ENCODE data around the gene SLBP.

The SLBP gene

GRCh38 chr4:1737666-1738065 is 25.5 kb upstream of the SLBP start:
- Histone ChIP-seq H3K27me3 (replicated peaks in 2 of 5; ENCODE audit: control insufficient read depth in 4 of 5, insufficient read depth in 5 of 5, low read length in 4 of 5) (no peaks in the 10 kb centered on the region), H3K36me3 (ENCODE audit: control insufficient read depth in 4 of 4, insufficient read depth in 4 of 4, low read length in 3 of 4) (peaks cover 28 to 97% (median 84%) of the 10 kb centered on the region in 4 experiments), H3K4me1 (ENCODE audit: control extremely low read depth in 1 of 4, control insufficient read depth in 4 of 4, insufficient read depth in 4 of 4, low read length in 3 of 4) (no peaks in the 10 kb centered on the region), H3K9me3 (ENCODE audit: control extremely low read depth in 1 of 5, control insufficient read depth in 4 of 5, insufficient read depth in 2 of 5, low read depth in 1 of 5, low read length in 4 of 5) (peaks cover 0 to 26% (median 24%) of the 10 kb centered on the region in 5 experiments), H3K4me3 (ENCODE audit: control insufficient read depth in 1 of 7, extremely low read depth in 1 of 7, insufficient read depth in 4 of 7, low read depth in 2 of 7, low read length in 6 of 7) (no peak overlapping the region), H3K27ac (ENCODE audit: insufficient read depth in 1 of 2, low read depth in 1 of 2, low read length in 2 of 2, poor library complexity in 1 of 2, severe bottlenecking in 2 of 2) (no peak overlapping the region)
- ChIA-PET POLR2A (no interaction called here), CTCF (interaction anchor here (0.6 to 2.4 kb wide), 5 partner anchors 9 to 46 kb away, joined by 3 to 7 read pairs (median 5); no protein-coding TSS in a partner anchor)
- 98% methylated on average over 15 of the region's 15 CpGs for WGBS (ENCODE audit: insufficient coverage)
- no peak for DNase-seq

DNA sequence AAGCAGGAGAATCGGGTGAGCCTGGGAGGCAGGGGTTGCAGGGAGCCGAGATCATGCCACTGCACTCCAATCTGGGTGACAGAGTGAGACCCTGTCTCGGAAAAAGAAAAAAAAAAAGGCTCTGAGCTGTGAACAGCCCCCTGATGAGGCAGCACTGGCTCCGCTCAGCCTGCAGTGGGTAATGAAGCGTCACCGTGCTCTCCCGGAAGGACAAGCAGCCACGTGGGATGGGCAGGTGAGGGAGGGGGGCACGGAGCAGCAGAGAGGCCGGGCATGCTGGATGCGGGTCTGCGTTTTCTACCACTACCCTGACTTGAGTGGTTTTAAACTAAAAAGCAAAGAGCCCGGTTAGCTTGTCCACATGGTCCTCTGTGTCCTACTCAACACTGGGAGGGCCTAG is 24.7 kb upstream of the SLBP start:
- ChIA-PET CTCF (interaction anchor here (0.6 to 2.4 kb wide), 5 partner anchors 9 to 44 kb away, joined by 3 to 7 read pairs (median 4); no protein-coding TSS in a partner anchor), POLR2A (interaction anchor here (1.7 kb wide), 1 partner anchor 10 kb away, joined by 3 read pairs; no protein-coding TSS in a partner anchor)
- Histone ChIP-seq H3K36me3 (ENCODE audit: control insufficient read depth in 4 of 4, insufficient read depth in 4 of 4, low read length in 3 of 4) (peaks cover 32 to 95% (median 85%) of the 10 kb centered on the region in 4 experiments), H3K4me1 (ENCODE audit: control extremely low read depth in 1 of 4, control insufficient read depth in 4 of 4, insufficient read depth in 4 of 4, low read length in 3 of 4) (no peaks in the 10 kb centered on the region), H3K4me3 (ENCODE audit: control insufficient read depth in 1 of 7, extremely low read depth in 1 of 7, insufficient read depth in 4 of 7, low read depth in 2 of 7, low read length in 6 of 7) (no peak overlapping the region), H3K27ac (ENCODE audit: insufficient read depth in 1 of 2, low read depth in 1 of 2, low read length in 2 of 2, poor library complexity in 1 of 2, severe bottlenecking in 2 of 2) (no peak overlapping the region), H3K27me3 (replicated peaks in 2 of 5; ENCODE audit: control insufficient read depth in 4 of 5, insufficient read depth in 5 of 5, low read length in 4 of 5) (no peaks in the 10 kb centered on the region), H3K9me3 (ENCODE audit: control extremely low read depth in 1 of 5, control insufficient read depth in 4 of 5, insufficient read depth in 2 of 5, low read depth in 1 of 5, low read length in 4 of 5) (peaks cover 0 to 26% (median 24%) of the 10 kb centered on the region in 5 experiments)
- 90% methylated on average over 13 of the region's 13 CpGs for WGBS (ENCODE audit: insufficient coverage)
- DNase-seq = no peak

GRCh38 chr4:1735215-1735614 is 23.1 kb upstream of the SLBP start:
- Histone ChIP-seq H3K4me3 (ENCODE audit: control insufficient read depth in 1 of 7, extremely low read depth in 1 of 7, insufficient read depth in 4 of 7, low read depth in 2 of 7, low read length in 6 of 7) (no peak overlapping the region), H3K27ac (ENCODE audit: insufficient read depth in 1 of 2, low read depth in 1 of 2, low read length in 2 of 2, poor library complexity in 1 of 2, severe bottlenecking in 2 of 2) (no peak overlapping the region), H3K27me3 (replicated peaks in 2 of 5; ENCODE audit: control insufficient read depth in 4 of 5, insufficient read depth in 5 of 5, low read length in 4 of 5) (no peaks in the 10 kb centered on the region), H3K9me3 (ENCODE audit: control extremely low read depth in 1 of 5, control insufficient read depth in 4 of 5, insufficient read depth in 2 of 5, low read depth in 1 of 5, low read length in 4 of 5) (peaks cover 0 to 26% (median 24%) of the 10 kb centered on the region in 5 experiments), H3K4me1 (ENCODE audit: control extremely low read depth in 1 of 4, control insufficient read depth in 4 of 4, insufficient read depth in 4 of 4, low read length in 3 of 4) (peaks cover 0 to 3% (median 0%) of the 10 kb centered on the region in 4 experiments), H3K36me3 (ENCODE audit: control insufficient read depth in 4 of 4, insufficient read depth in 4 of 4, low read length in 3 of 4) (peaks cover 39 to 94% (median 81%) of the 10 kb centered on the region in 4 experiments)
- WGBS (ENCODE audit: insufficient coverage) = 94% methylated on average over 20 of the region's 20 CpGs
- POLR2A ChIA-PET = interaction anchor here (1.7 kb wide), 1 partner anchor 8 kb away, joined by 3 read pairs; no protein-coding TSS in a partner anchor
- CTCF ChIA-PET = interaction anchor here (2.7 to 18.1 kb wide), 2 partner anchors 11 to 33 kb away, joined by 9 to 705 read pairs; partner anchors contain the start of gene SLBP
- DNase-seq = no peak

GRCh38 chr4:1732911-1733310 is 20.8 kb upstream of the SLBP start:
- peaks cover 39 to 91% (median 78%) of the 10 kb centered on the region in 4 experiments for H3K36me3 ChIP-seq (ENCODE audit: control insufficient read depth in 4 of 4, insufficient read depth in 4 of 4, low read length in 3 of 4)
- no peak overlapping the region for H3K4me3 ChIP-seq (ENCODE audit: control insufficient read depth in 1 of 7, extremely low read depth in 1 of 7, insufficient read depth in 4 of 7, low read depth in 2 of 7, low read length in 6 of 7)
- H3K9me3 ChIP-seq (ENCODE audit: control extremely low read depth in 1 of 5, control insufficient read depth in 4 of 5, insufficient read depth in 2 of 5, low read depth in 1 of 5, low read length in 4 of 5) = peaks cover 0 to 19% (median 16%) of the 10 kb centered on the region in 5 experiments
- ChIA-PET CTCF (interaction anchor here (0.8 to 18.1 kb wide), 5 partner anchors 9 to 76 kb away, joined by 3 to 705 read pairs (median 4); partner anchors contain the start of gene SLBP), POLR2A (no interaction called here)
- no peaks in the 10 kb centered on the region for H3K27me3 ChIP-seq (replicated peaks in 2 of 5; ENCODE audit: control insufficient read depth in 4 of 5, insufficient read depth in 5 of 5, low read length in 4 of 5)
- H3K27ac ChIP-seq (ENCODE audit: insufficient read depth in 1 of 2, low read depth in 1 of 2, low read length in 2 of 2, poor library complexity in 1 of 2, severe bottlenecking in 2 of 2) = no peak overlapping the region
- DNase-seq = no peak
- peaks cover 0 to 20% (median 13%) of the 10 kb centered on the region in 4 experiments for H3K4me1 ChIP-seq (ENCODE audit: control extremely low read depth in 1 of 4, control insufficient read depth in 4 of 4, insufficient read depth in 4 of 4, low read length in 3 of 4)
- 97% methylated on average over 10 of the region's 10 CpGs for WGBS (ENCODE audit: insufficient coverage)

- Histone ChIP-seq H3K9me3 (ENCODE audit: control extremely low read depth in 1 of 5, control insufficient read depth in 4 of 5, insufficient read depth in 2 of 5, low read depth in 1 of 5, low read length in 4 of 5) (peaks cover 0 to 4% (median 2%) of the 10 kb centered on the region in 5 experiments), H3K27me3 (replicated peaks in 2 of 5; ENCODE audit: control insufficient read depth in 4 of 5, insufficient read depth in 5 of 5, low read length in 4 of 5) (no peaks in the 10 kb centered on the region), H3K27ac (ENCODE audit: insufficient read depth in 1 of 2, low read depth in 1 of 2, low read length in 2 of 2, poor library complexity in 1 of 2, severe bottlenecking in 2 of 2) (no peak overlapping the region), H3K4me3 (ENCODE audit: control insufficient read depth in 1 of 7, extremely low read depth in 1 of 7, insufficient read depth in 4 of 7, low read depth in 2 of 7, low read length in 6 of 7) (no peak overlapping the region), H3K36me3 (ENCODE audit: control insufficient read depth in 4 of 4, insufficient read depth in 4 of 4, low read length in 3 of 4) (peaks cover 27 to 84% (median 67%) of the 10 kb centered on the region in 4 experiments), H3K4me1 (ENCODE audit: control extremely low read depth in 1 of 4, control insufficient read depth in 4 of 4, insufficient read depth in 4 of 4, low read length in 3 of 4) (peaks cover 5 to 37% (median 31%) of the 10 kb centered on the region in 4 experiments)
- ChIA-PET CTCF (interaction anchor here (0.8 to 18.1 kb wide), 4 partner anchors 8 to 29 kb away, joined by 5 to 705 read pairs (median 34); partner anchors contain the start of gene SLBP), POLR2A (interaction anchor here (0.7 to 1.8 kb wide), 2 partner anchors 10 to 38 kb away, joined by 4 read pairs; partner anchors contain the start of genes TACC3 and TMEM129)
- no peak for DNase-seq
- over 99% methylated on average over 10 of the region's 10 CpGs for WGBS (ENCODE audit: insufficient coverage)
Observed at GRCh38 chr4:1731180-1731579, 19.1 kb upstream of the SLBP start.

GRCh38 chr4:1730532-1731135 is 18.5 kb upstream of the SLBP start:
- WGBS (ENCODE audit: insufficient coverage) = 91% methylated on average over 12 of the region's 16 CpGs

More at GRCh38 chr4:1730532-1731135, 18.5 kb upstream of the SLBP start:
- POLR2A ChIA-PET = interaction anchor here (0.7 to 1.8 kb wide), 3 partner anchors 10 to 110 kb away, joined by 3 to 4 read pairs (median 4); partner anchors contain the start of genes TACC3 and TMEM129
- no peak for DNase-seq
- Histone ChIP-seq H3K4me3 (ENCODE audit: control insufficient read depth in 1 of 7, extremely low read depth in 1 of 7, insufficient read depth in 4 of 7, low read depth in 2 of 7, low read length in 6 of 7) (no peak overlapping the region), H3K27me3 (replicated peaks in 2 of 5; ENCODE audit: control insufficient read depth in 4 of 5, insufficient read depth in 5 of 5, low read length in 4 of 5) (no peaks in the 10 kb centered on the region), H3K4me1 (ENCODE audit: control extremely low read depth in 1 of 4, control insufficient read depth in 4 of 4, insufficient read depth in 4 of 4, low read length in 3 of 4) (peaks cover 5 to 42% (median 36%) of the 10 kb centered on the region in 4 experiments), H3K9me3 (ENCODE audit: control extremely low read depth in 1 of 5, control insufficient read depth in 4 of 5, insufficient read depth in 2 of 5, low read depth in 1 of 5, low read length in 4 of 5) (peaks cover 0 to 3% (median under 1%) of the 10 kb centered on the region in 5 experiments), H3K36me3 (ENCODE audit: control insufficient read depth in 4 of 4, insufficient read depth in 4 of 4, low read length in 3 of 4) (peaks cover 24 to 85% (median 63%) of the 10 kb centered on the region in 4 experiments), H3K27ac (ENCODE audit: insufficient read depth in 1 of 2, low read depth in 1 of 2, low read length in 2 of 2, poor library complexity in 1 of 2, severe bottlenecking in 2 of 2) (no peak overlapping the region)
- CTCF ChIA-PET = interaction anchor here (0.6 to 18.1 kb wide), 6 partner anchors 8 to 29 kb away, joined by 3 to 705 read pairs (median 18); partner anchors contain the start of gene SLBP

Measured in common myeloid progenitor, CD34-positive (primary cell).